CD4-positive, alpha-beta T cell treated with Interleukin-17A for 4 hours (primary cell): ENCODE measurements around the gene COL27A1.

Experiments used
- DNase-seq: peaks from one replicate; pipeline ENCODE4 v3.0.0-alpha.2; 2020; ENCODE audit warnings: mixed read lengths

Gene COL27A1

DNA sequence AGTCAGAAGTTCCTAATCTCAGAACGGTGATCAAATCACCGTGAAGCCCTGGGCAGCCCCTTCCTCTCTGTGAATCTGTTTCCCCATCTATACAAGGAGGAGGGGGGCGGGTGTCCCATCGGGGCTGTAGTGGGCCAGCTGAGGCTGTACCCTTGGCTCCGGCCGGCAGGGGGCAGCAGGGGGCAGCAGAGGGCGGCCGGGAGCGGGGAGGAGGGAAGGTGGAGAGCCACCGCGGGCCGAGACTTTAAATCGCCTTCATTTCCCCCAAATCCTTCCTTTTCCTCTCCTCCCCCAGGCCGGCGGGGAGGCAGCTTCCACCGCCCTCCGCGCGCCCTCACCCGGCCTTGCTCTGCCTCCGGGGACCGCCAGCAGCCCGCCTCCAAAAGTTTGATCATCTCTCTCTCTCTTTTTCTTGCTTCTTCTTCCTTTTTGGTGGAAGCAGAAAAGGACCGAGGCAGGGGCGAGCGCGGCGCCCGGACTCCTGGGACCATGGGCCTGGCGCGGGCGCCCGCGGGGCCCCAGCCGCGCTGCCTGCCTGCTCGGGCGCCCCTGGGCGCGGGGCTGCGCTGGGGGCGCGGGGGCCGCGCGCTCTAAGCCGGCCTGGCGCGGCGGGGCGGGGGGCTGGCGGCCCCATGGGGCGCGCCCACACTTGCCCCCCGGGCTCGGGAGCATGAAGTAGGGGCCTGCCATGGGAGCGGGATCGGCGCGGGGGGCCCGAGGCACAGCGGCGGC is at the start of gene COL27A1:
Gene COL27A1 (plus strand): TSS at position 275 of the 732 bp plus-strand sequence. CDS start 414 bp downstream, at position 689.
- DNase-seq = peak; percentile 83

DNA sequence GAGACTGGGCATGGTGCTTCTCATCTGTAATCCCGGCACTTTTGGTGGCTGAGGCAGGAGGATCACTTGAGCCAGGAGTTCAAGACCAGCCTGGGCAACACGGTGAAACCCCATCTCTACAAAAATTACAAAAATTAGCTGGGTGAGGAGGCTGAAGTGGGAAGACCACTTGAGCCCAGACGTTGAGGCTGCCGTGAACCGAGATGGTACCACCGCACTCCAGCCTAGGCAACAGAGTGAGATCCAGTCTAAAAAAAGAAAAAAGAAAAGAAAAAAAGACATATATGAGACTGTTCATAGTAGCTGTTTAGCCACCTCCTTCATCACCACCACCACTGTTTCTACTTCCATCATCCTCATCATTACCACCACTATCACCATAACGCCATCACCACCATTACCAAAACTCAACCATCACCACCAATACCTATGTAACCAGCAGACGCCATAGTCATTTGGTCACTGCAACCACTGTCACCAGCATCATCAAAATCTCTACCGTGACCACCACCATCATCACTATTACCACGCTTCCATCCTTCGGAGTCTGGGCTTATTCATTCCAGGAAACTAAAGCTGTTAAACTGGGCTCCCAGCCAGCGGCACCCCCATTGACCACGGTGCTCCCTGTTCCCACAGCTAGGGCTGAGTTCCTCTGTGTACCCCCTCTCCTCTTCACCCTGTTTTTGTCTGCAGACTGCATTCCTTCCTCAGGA is 47.9 kb upstream of the COL27A1 start:
- DNase-seq = no peak

- DNase-seq = peak; percentile 55
These were observed 47.1 kb upstream of the COL27A1 start for GRCh38 chr9:114108016-114108833.

DNA sequence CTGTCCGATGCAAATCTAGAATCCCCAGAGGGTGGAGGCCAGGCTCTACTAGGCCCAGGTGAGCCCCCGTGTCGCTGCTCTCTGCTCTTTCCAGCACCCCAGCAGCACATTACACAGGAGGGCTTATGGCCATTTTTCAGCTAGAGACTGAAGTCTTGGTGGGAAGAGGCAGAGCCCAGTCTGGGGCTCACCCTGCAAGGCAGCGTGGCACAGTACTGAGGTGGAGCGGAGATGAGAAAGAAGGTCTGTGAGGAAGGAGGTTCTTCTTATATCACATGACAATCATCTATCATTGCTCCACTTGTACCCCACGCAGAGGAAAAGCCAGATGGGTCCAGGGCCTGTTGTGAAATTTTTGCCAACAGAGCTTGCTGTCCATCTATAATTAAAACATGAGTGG is 46.2 kb upstream of the COL27A1 start:
- no peak for DNase-seq

- no peak for DNase-seq
These were observed 45.2 kb upstream of the COL27A1 start for GRCh38 chr9:114110180-114110579.

DNA sequence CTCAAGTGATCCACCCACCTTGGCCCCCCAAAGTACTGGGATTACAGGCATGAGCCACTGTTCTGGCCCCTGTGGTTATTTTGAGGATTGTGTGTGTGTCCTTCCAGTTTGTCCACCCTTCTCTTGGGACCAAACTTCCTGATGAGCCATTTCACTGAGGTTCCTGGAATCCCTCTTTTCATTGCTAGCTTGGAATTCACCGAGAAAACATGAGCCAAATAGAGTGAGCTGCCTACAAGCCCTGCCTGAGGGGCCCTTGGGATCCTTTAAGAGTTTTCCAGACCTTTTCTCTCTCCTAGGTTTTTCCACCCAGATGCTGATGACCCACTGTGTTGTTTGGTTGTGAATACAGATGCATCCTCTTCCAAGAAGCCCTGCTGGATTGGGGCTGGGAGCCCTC is 43.0 kb upstream of the COL27A1 start:
- DNase-seq = no peak

- DNase-seq = no peak
These were observed 42.4 kb upstream of the COL27A1 start for GRCh38 chr9:114112778-114113584.

DNA sequence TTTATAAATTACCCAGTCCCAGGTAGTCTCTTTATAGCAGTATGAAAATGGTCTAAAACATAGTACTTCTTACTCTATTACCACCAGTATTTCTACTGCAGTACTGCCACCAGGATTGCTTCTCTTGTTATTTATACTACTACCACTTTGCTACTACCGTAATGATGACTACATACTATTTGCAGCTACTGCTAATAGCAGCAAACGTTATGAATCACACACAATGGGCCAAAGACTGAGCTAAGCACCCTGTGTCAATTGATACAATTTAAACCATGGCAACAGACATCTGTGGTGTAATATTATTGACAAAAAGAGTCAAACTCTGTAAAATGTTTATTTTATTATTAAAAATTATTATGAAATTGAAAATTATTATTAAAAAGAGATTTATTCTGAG is 41.0 kb upstream of the COL27A1 start:
- no peak for DNase-seq

GRCh38 chr9:114115654-114116125 is 39.6 kb upstream of the COL27A1 start:
- DNase-seq = no peak

DNA sequence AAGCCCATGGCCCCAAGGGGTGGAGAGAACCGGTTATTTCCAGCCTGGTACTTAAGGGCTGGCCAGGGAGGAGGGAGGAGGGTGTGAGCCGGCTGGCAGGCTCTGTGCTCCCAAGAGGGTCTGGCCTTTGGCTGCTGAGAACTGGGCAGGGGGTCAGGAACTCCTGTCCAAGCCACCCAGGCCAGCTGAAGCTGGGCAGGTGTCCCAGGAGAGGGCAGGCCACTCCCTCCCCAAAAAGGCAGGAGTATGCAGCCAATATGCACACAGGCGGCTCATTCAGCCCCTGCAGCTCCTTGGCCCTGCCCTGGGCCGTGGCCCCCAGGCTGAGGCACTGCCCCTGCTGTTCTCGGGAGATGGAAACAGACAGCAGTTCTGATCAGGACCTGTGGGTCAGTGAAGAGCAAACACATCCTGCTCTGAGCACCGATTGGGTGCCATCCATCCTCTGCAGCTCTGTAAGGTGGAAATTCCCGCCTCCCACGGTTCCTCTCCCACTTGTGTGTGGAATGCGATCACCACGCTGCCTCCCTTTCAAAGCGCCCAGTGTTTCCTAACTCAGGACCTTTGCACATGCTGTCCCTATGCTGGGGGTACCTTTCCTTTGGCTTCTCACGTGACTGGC is 39.1 kb upstream of the COL27A1 start:
- no peak for DNase-seq

DNA sequence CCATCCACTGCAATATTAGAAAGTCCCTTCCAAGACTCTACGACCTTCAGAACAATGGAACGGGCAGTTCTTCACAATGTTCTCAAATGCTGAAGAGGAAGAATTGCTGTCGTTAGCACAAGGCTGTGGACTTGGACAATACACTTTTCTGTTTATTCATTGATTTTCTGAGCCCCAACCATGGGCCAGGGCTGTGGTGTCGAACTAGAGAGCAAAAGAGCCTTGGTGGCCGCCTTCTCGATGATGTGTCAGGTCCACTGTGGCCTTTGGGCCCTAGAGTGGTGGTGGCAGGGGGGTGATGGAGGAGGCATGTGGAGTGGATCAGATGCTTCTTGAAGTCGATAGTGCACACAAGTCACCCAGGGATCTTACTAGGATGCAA is 37.7 kb upstream of the COL27A1 start:
- DNase-seq = no peak

DNA sequence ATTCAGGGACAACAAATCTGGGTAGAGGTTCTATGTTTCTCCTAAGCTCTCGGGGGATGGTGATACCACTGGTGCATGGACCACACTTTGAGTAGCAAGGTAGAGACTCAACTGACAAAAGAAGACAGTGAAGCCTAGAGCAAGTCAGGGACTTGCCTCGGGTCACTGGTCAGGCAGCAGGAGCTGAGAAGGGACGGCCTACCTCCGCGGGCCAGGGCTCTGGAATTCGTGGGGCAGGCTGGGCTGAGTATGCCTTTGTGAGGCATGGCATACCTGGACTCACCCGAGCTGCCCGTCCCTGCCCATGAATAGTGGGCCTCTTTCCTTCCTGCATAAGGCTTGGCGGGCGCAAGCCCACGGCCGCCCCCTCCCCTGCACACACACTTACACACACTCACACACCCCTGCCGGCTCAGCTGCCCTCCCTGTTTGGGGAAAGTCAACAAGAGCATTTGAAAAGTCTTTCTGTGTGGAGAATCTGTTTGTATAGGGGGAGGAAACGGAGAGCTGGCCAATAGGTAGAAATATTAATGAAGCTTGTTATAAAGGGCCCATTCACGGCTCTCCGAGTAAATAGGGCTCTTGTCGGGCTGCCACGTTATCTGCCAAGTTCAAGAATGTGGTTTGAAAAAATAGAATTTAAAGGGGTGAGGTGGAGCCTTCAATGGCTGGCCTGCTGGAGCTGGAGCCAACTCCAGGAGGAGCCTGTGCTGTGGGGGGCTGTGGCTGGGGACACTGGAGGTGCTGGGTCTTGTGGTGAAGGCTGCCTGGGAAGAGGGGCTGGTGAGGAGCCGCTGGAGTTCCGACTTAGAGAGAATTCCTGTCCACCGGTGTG is 37.1 kb upstream of the COL27A1 start:
- no peak for DNase-seq

DNA sequence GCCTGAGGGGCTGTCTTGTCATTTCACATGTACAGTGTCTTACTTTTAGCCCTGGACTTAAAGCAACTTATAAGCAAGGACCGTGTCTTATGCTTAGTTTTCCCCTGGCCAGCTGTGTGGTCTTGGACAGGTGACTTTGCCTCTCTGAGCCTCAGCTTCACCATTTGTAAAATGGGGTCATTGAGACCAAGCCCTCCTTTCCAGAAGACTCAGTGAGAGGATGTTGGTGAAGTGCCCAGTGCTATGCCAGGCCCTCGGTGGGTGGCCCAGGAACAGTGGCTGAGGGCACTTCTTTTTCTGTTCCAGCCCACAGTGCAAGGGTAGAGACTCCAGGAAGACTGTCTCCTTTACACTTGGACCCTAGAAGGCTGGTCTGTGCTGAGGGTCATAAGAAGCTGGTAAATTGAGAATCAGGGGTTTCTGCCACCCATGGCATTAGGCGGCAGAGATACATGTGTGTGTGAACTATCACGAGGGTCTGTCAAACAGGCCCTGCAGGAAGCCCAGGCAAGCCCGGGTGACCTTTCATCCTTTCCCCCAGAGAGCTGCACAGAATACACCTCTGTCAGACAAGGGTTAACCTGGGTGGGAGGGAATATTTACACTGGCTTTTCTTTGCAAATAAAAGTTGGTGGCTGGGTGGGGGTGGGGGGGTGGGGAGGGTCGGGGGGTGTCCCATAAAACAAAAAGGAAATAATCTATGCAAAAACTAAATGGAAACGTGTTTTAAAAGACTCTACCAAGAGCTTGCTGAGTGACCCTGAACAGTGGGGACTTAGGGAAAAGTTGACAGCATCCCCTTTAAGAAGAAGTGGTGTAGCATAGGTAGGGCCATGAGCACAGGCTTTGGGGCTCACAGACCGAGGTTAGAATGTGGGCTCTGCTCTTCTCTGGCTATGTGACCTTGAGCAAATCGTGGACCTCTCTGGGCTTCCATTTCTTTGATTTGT is 35.8 kb upstream of the COL27A1 start:
- DNase-seq = no peak

- DNase-seq = no peak
These were observed 34.9 kb upstream of the COL27A1 start for GRCh38 chr9:114120192-114121014.

- no peak for DNase-seq
These were observed 33.9 kb upstream of the COL27A1 start for GRCh38 chr9:114121227-114122135.

DNA sequence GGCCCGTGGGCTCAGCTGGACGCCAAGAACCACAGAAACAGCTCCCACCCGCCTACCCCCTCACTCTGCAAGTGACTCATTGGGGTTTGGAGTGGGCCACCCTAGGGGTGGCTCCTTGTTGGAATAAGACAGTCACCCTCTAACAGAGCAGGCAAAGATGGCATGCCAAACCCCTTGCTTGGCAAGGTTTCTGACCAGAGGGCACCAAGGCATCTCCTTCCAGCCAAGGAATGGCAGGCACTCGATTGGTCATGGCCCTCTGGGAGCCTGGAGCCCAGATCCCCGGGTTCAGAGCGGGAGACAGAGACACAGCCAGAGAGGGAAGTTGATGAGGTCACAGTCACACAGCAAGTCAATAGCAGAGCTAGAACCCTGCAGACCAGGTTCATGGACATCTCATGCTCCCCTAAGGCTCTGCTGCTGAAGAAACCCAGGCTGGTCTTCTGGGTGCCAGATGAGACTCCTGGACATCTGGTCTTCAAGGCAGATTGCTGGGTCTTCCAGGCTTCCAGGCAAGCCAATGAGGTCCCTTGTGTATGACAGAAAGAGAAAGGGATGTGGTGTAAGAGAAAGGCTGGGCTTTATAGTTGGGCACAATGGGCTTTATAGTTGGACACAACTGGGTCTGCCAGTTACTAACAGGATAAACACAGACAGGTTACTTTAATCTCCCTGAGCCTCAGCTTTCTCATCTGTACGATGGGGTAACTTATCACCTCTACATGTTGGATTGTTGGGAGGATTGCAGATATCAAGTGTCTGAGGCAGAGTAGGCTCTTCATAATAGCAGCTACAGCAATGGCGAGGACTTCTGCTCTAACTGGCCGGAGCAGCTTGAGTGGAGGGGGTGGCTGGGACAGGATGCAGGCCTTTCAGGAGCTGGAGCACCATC is 33.0 kb upstream of the COL27A1 start:
- no peak for DNase-seq
